Measurements from ENCODE around the gene FAM32A. TPM values are rescaled to one million over a fixed set of nuclear protein-coding genes. Genes with fewer than 3 reads are reported as not detected.

The FAM32A gene
- total RNA-seq, 1 donor from 2014 or later: 74.4 TPM

- TF ChIP-seq CTCF (IDR thresholded peaks at IDR 0.05): no peak
- intact Hi-C loops (cut with DNase I): no loop called here
- Histone ChIP-seq H3K9me3 (no peaks in the 10 kb centered on the region), H3K36me3 (no peaks in the 10 kb centered on the region), H3K27me3 (no peaks in the 10 kb centered on the region), H3K4me1 (no peaks in the 10 kb centered on the region), H3K27ac (no peak overlapping the region), H3K4me3 (no peak overlapping the region)
- no peak for DNase-seq (ENCODE audit: low spot score in 2 of 2)
These were observed 43.1 kb upstream of the FAM32A start for GRCh38 chr19:16142032-16142580.

GRCh38 chr19:16143399-16144215 lies 41.6 kb upstream of the FAM32A start, which contains the start of gene HSH2D:
HSH2D (plus strand) TSS chr19:16143685; CDS start chr19:16148751, 5,066 bp downstream.
- Histone ChIP-seq H3K27ac (no peak within 1 kb of the TSS), H3K9me3 (no peaks in the 10 kb centered on the region), H3K27me3 (no peaks in the 10 kb centered on the region), H3K4me3 (no peak within 1 kb of the TSS), H3K36me3 (no peaks in the 10 kb centered on the region), H3K4me1 (no peaks in the 10 kb centered on the region)
- no peak for TF ChIP-seq CTCF (IDR thresholded peaks at IDR 0.05)
- DNase-seq (ENCODE audit: low spot score in 2 of 2): peak; percentile 30 to 74
- intact Hi-C loops (cut with DNase I): no loop called here

GRCh38 chr19:16144216-16144581 lies 41.0 kb upstream of the FAM32A start:
- TF ChIP-seq CTCF (IDR thresholded peaks at IDR 0.05): no peak
- Histone ChIP-seq H3K36me3 (no peaks in the 10 kb centered on the region), H3K27me3 (no peaks in the 10 kb centered on the region), H3K9me3 (no peaks in the 10 kb centered on the region), H3K4me1 (no peaks in the 10 kb centered on the region), H3K4me3 (no peak overlapping the region), H3K27ac (no peak overlapping the region)
- intact Hi-C loops (cut with DNase I): no loop called here
- no peak for DNase-seq (ENCODE audit: low spot score in 2 of 2)

- no peak overlapping the region for H3K27ac ChIP-seq
- intact Hi-C loops (cut with DNase I): no loop called here
- TF ChIP-seq CTCF (IDR thresholded peaks at IDR 0.05): no peak
- DNase-seq (ENCODE audit: low spot score in 2 of 2): no peak
- H3K9me3 ChIP-seq: no peaks in the 10 kb centered on the region
- H3K27me3 ChIP-seq: no peaks in the 10 kb centered on the region
- H3K4me1 ChIP-seq: no peaks in the 10 kb centered on the region
- H3K4me3 ChIP-seq: no peak overlapping the region
- H3K36me3 ChIP-seq: no peaks in the 10 kb centered on the region
These were observed 39.1 kb upstream of the FAM32A start for GRCh38 chr19:16146112-16146511.

- H3K27me3 ChIP-seq: no peaks in the 10 kb centered on the region
- no peak overlapping the region for H3K27ac ChIP-seq
- H3K9me3 ChIP-seq: no peaks in the 10 kb centered on the region
- DNase-seq (ENCODE audit: low spot score in 2 of 2): no peak
- H3K4me1 ChIP-seq: no peaks in the 10 kb centered on the region
- intact Hi-C loops (cut with DNase I): no loop called here
- no peak overlapping the region for H3K4me3 ChIP-seq
- H3K36me3 ChIP-seq: no peaks in the 10 kb centered on the region
- TF ChIP-seq CTCF (IDR thresholded peaks at IDR 0.05): no peak
These were observed 36.6 kb upstream of the FAM32A start for GRCh38 chr19:16148443-16149229.
